PC-9 (cell line): ENCODE results near the gene CD276. TPM values are rescaled to one million over a fixed set of nuclear protein-coding genes. Genes with fewer than 3 reads are reported as not detected.

ENCODE experiments used
- BruUV-seq: library from RNA; stranded (reverse); fragments of 400-500 nt; replicated peaks from 2 replicates; lab custom pipeline; 2021; lab: Mats Ljungman, UMichigan
- CTCF ChIA-PET: fragments of 300-600 bp; sonication (Branson Sonifier 250); formaldehyde crosslinking; loops from one replicate; lab custom pipeline; 2022; ENCODE audit warnings: antibody characterized with exemption; lab: Charles Lee
- POLR2A ChIA-PET: fragments of 300-600 bp; sonication (Branson Sonifier 250); formaldehyde crosslinking; loops from one replicate; lab custom pipeline; 2022; ENCODE audit warnings: antibody characterized with exemption; ENCODE audit not compliant: unreplicated experiment; lab: Charles Lee
- DNase-seq, 2 experiments: peaks; one replicate each; pipeline versions ENCODE4 v3.0.0 to v3.0.0-alpha.2; 2015 to 2022; ENCODE audit warnings: mixed read lengths in 1 of 2
- H2AFZ ChIP-seq: fragments of 200-600 bp; sonication (generic); 2 replicates; pipeline ENCODE4 v1.8.1; 2017; ENCODE audit warnings: antibody characterized with exemption
- H3F3A ChIP-seq: fragments of 200-600 bp; sonication (generic); 2 replicates; pipeline ENCODE4 v1.8.1; 2017; ENCODE audit warnings: antibody characterized with exemption, mild to moderate bottlenecking, low read depth; ENCODE audit not compliant: insufficient read depth
- H3K27ac ChIP-seq: fragments of 200-600 bp; sonication (generic); 2 replicates; pipeline ENCODE4 v1.6.1; 2016; ENCODE audit warnings: mixed run types
- H3K27me3 ChIP-seq: fragments of 200-600 bp; sonication (generic); 2 replicates; pipeline ENCODE4 v1.6.1; 2016; ENCODE audit warnings: low read depth, mixed run types; ENCODE audit not compliant: insufficient read depth
- H3K36me3 ChIP-seq: fragments of 200-600 bp; sonication (generic); 2 replicates; pipeline ENCODE4 v1.6.1; 2016; ENCODE audit warnings: low read depth, mixed run types
- H3K4me1 ChIP-seq: fragments of 200-600 bp; sonication (generic); replicated peaks from 2 replicates; pipeline ENCODE4 v1.6.1; 2016; ENCODE audit warnings: mixed run types; ENCODE audit not compliant: insufficient read depth
- H3K4me2 ChIP-seq: fragments of 200-600 bp; sonication (generic); 2 replicates; pipeline ENCODE4 v1.6.1; 2017; ENCODE audit warnings: mixed run types
- H3K4me3 ChIP-seq: fragments of 200-600 bp; sonication (generic); 2 replicates; pipeline ENCODE4 v1.6.1; 2016; ENCODE audit warnings: mixed run types
- H3K79me2 ChIP-seq: fragments of 200-600 bp; sonication (generic); 2 replicates; pipeline ENCODE4 v1.6.1; 2017; ENCODE audit warnings: low read depth, mixed run types
- H3K9me2 ChIP-seq: fragments of 200-600 bp; sonication (generic); 2 replicates; pipeline ENCODE4 v1.8.1; 2017; ENCODE audit warnings: mild to moderate bottlenecking; ENCODE audit not compliant: insufficient read depth
- H3K9me3 ChIP-seq: fragments of 200-600 bp; sonication (generic); 2 replicates; pipeline ENCODE4 v1.8.1; 2016; ENCODE audit warnings: low read depth; ENCODE audit not compliant: insufficient read depth
- H4K20me1 ChIP-seq: fragments of 200-600 bp; sonication (generic); 2 replicates; pipeline ENCODE4 v1.8.1; 2017; ENCODE audit not compliant: insufficient read depth
- EZH2 ChIP-seq: fragments of 200-600 bp; sonication (generic); IDR thresholded peaks from 2 replicates; pipeline ENCODE4 v1.8.0; 2017; ENCODE audit warnings: antibody characterized with exemption, low read depth
- intact Hi-C: fragments of 100-400 bp; cut with micrococcal nuclease; formaldehyde crosslinking; loops from one replicate; pipeline ENCODE4 v1.10.0; 2022; ENCODE audit not compliant: unreplicated experiment
- total RNA-seq: library from RNA; stranded (reverse); gene quantifications from 2 replicates; pipeline ENCODE4 v1.2.3, GENCODE V29; 2021
- TF ChIP-seq, protein P1 (sequence below): fragments of 200-600 bp; sonication (generic); conservative IDR thresholded peaks from 2 replicates; pipeline ENCODE4 v1.6.1; 2017; ENCODE audit warnings: mixed run types, antibody characterized with exemption, mild to moderate bottlenecking, moderate library complexity

Gene CD276
- total RNA-seq, 1 experiment from 2014 or later = 82.6 TPM

DNA sequence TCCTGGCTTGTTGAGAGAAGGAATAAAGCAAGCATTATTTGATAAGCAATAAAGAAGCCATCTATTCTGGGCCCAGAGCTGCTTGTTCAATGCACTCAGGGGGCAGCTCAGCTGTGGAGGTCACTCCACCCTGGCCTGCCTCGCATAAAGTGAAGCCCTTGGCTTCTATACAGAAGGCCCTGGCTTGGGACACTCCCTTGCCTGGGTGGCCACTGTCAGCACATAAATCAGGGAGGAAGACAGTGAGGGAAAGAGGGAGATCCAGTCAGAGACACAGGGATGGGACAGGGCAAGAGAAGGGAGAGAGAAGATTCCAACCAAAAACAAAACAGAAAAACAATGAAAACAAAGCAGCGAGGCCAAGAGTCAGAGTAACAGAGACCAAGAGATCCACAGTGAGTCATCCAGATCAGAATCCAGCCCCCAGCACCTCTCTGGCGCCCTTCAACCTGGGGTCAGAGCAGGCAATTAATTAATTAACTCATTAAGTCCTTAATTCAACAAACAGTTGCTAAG, 57.2 kb downstream of the CD276 start:
- BruUV-seq = no TSS peak
- intact Hi-C loops = no loop called here
- no peaks in the 10 kb centered on the region for H3K9me3 ChIP-seq

DNA sequence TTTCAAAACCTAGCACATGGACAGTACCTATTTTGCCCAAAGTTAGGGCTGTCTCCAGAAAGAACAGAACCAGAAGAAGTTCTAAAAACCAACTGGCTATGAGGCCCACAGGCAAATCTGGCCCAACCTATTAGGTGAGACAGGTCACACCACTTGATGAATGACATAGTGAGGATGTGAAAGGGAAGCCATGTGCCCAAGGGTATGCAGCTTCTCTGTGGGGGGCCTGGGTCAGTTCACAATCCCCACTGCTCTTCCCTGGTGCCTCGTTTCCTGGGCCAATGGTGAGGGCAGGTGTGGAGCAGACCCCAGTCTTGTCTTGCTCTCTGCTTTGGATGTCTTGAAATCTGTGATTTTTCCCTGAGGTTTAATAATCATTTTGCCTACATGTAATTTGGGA, 60.1 kb downstream of the CD276 start:
- Histone ChIP-seq H3K9me3 (no peaks in the 10 kb centered on the region), H3F3A (no peaks in the 10 kb centered on the region), H4K20me1 (no peaks in the 10 kb centered on the region), H3K79me2 (no peaks in the 10 kb centered on the region), H3K27me3 (0 out of 2 replicates have a peak, but pooled peaks cover 6% of the 10 kb centered on the region), H3K4me3 (no peak overlapping the region), H3K4me1 (peaks cover 15% of the 10 kb centered on the region; the same call in 1 of the 2 replicates), H3K4me2 (no peak overlapping the region), H3K9me2 (no peaks in the 10 kb centered on the region), H2AFZ (no peak overlapping the region), H3K27ac (no peak overlapping the region), H3K36me3 (no peaks in the 10 kb centered on the region)
- POLR2A ChIA-PET = no interaction called here
- TF ChIP-seq, protein P1, sequence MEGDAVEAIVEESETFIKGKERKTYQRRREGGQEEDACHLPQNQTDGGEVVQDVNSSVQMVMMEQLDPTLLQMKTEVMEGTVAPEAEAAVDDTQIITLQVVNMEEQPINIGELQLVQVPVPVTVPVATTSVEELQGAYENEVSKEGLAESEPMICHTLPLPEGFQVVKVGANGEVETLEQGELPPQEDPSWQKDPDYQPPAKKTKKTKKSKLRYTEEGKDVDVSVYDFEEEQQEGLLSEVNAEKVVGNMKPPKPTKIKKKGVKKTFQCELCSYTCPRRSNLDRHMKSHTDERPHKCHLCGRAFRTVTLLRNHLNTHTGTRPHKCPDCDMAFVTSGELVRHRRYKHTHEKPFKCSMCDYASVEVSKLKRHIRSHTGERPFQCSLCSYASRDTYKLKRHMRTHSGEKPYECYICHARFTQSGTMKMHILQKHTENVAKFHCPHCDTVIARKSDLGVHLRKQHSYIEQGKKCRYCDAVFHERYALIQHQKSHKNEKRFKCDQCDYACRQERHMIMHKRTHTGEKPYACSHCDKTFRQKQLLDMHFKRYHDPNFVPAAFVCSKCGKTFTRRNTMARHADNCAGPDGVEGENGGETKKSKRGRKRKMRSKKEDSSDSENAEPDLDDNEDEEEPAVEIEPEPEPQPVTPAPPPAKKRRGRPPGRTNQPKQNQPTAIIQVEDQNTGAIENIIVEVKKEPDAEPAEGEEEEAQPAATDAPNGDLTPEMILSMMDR = no peak
- TF ChIP-seq EZH2 = no peak
- CTCF ChIA-PET = interaction anchor here (0.6 kb wide), 2 partner anchors 17 to 1059 kb away, joined by 3 to 4 read pairs; no protein-coding TSS in a partner anchor
- DNase-seq = no peak
- intact Hi-C loops = no loop called here
- no TSS peak for BruUV-seq

More for the DNA sequence above, 57.2 kb downstream of the CD276 start:
- TF ChIP-seq EZH2 = no peak
- TF ChIP-seq, protein P1 = no peak
- H3K36me3 ChIP-seq = no peaks in the 10 kb centered on the region
- no peak overlapping the region for H3K27ac ChIP-seq
- H3K4me3 ChIP-seq = no peak overlapping the region
- no peaks in the 10 kb centered on the region for H3F3A ChIP-seq
- H3K9me2 ChIP-seq = no peaks in the 10 kb centered on the region
- 0 out of 2 replicates have a peak, but pooled peaks cover 3% of the 10 kb centered on the region for H3K27me3 ChIP-seq
- ChIA-PET CTCF (no interaction called here), POLR2A (no interaction called here)
- H3K79me2 ChIP-seq = no peaks in the 10 kb centered on the region
- DNase-seq = no peak
- peaks cover 7% of the 10 kb centered on the region; the same call in 1 of the 2 replicates for H3K4me1 ChIP-seq
- H4K20me1 ChIP-seq = no peaks in the 10 kb centered on the region
- H2AFZ ChIP-seq = no peak overlapping the region
- H3K4me2 ChIP-seq = no peak overlapping the region

- no peak for DNase-seq
- CTCF ChIA-PET = no interaction called here
- H3K9me3 ChIP-seq = no peaks in the 10 kb centered on the region
- POLR2A ChIA-PET = no interaction called here
- no peaks in the 10 kb centered on the region for H3F3A ChIP-seq
- no peaks in the 10 kb centered on the region for H3K9me2 ChIP-seq
- no peak overlapping the region for H3K27ac ChIP-seq
- no TSS peak for BruUV-seq
- 0 out of 2 replicates have a peak, but pooled peaks cover 6% of the 10 kb centered on the region for H3K27me3 ChIP-seq
- H3K79me2 ChIP-seq = no peaks in the 10 kb centered on the region
- H4K20me1 ChIP-seq = no peaks in the 10 kb centered on the region
- intact Hi-C loops = no loop called here
- H3K36me3 ChIP-seq = no peaks in the 10 kb centered on the region
- H3K4me1 ChIP-seq = peaks cover 15% of the 10 kb centered on the region; the same call in 1 of the 2 replicates
- no peak overlapping the region for H2AFZ ChIP-seq
- TF ChIP-seq, protein P1 = no peak
- TF ChIP-seq EZH2 = no peak
- no peak overlapping the region for H3K4me2 ChIP-seq
- H3K4me3 ChIP-seq = no peak overlapping the region
Observed at GRCh38 chr15:73745073-73745472, 60.9 kb downstream of the CD276 start.
